ENCODE data around the gene SLC25A12. TPM values are rescaled to one million over a fixed set of nuclear protein-coding genes. Genes with fewer than 3 reads are reported as not detected.

SLC25A12 gene
- total RNA-seq, 1 donor from 2014 or later, result 9.7 TPM

- DNase-seq (ENCODE audit: low spot score), result no peak
- Mint-ChIP-seq H3K27me3 (ENCODE audit: unreplicated experiment) (no peaks in the 10 kb centered on the region), H3K4me1 (ENCODE audit: unreplicated experiment) (peaks cover 11% of the 10 kb centered on the region), H3K36me3 (ENCODE audit: low read depth, unreplicated experiment) (peaks cover 5% of the 10 kb centered on the region), H3K4me3 (ENCODE audit: unreplicated experiment) (no peak overlapping the region), H3K27ac (ENCODE audit: unreplicated experiment) (no peak overlapping the region), H3K9me3 (ENCODE audit: unreplicated experiment) (no peaks in the 10 kb centered on the region)
- TF ChIP-seq CTCF (IDR thresholded peaks at IDR 0.05; ENCODE audit: unreplicated experiment), result no peak
Observed at GRCh38 chr2:171847627-171848026, 46.4 kb downstream of the SLC25A12 start.

GRCh38 chr2:171846894-171847293, 47.1 kb downstream of the SLC25A12 start:
- Mint-ChIP-seq H3K27me3 (ENCODE audit: unreplicated experiment) (no peaks in the 10 kb centered on the region), H3K4me3 (ENCODE audit: unreplicated experiment) (no peak overlapping the region), H3K9me3 (ENCODE audit: unreplicated experiment) (no peaks in the 10 kb centered on the region), H3K4me1 (ENCODE audit: unreplicated experiment) (peaks cover 11% of the 10 kb centered on the region), H3K27ac (ENCODE audit: unreplicated experiment) (no peak overlapping the region), H3K36me3 (ENCODE audit: low read depth, unreplicated experiment) (peaks cover 5% of the 10 kb centered on the region)
- DNase-seq (ENCODE audit: low spot score), result no peak
- no peak for TF ChIP-seq CTCF (IDR thresholded peaks at IDR 0.05; ENCODE audit: unreplicated experiment)

GRCh38 chr2:171841996-171842395, 52.0 kb downstream of the SLC25A12 start:
- no peaks in the 10 kb centered on the region for H3K9me3 Mint-ChIP-seq (ENCODE audit: unreplicated experiment)
- no peak for TF ChIP-seq CTCF (IDR thresholded peaks at IDR 0.05; ENCODE audit: unreplicated experiment)
- H3K27me3 Mint-ChIP-seq (ENCODE audit: unreplicated experiment), result no peaks in the 10 kb centered on the region
- peaks cover 6% of the 10 kb centered on the region for H3K36me3 Mint-ChIP-seq (ENCODE audit: low read depth, unreplicated experiment)
- H3K4me3 Mint-ChIP-seq (ENCODE audit: unreplicated experiment), result no peak overlapping the region
- no peak for DNase-seq (ENCODE audit: low spot score)
- H3K4me1 Mint-ChIP-seq (ENCODE audit: unreplicated experiment), result peaks cover 6% of the 10 kb centered on the region
- H3K27ac Mint-ChIP-seq (ENCODE audit: unreplicated experiment), result no peak overlapping the region

GRCh38 chr2:171837736-171838135, 56.3 kb downstream of the SLC25A12 start:
- H3K4me3 Mint-ChIP-seq (ENCODE audit: unreplicated experiment), result no peak overlapping the region

More at GRCh38 chr2:171837736-171838135, 56.3 kb downstream of the SLC25A12 start:
- Mint-ChIP-seq H3K4me1 (ENCODE audit: unreplicated experiment) (peaks cover 9% of the 10 kb centered on the region), H3K27ac (ENCODE audit: unreplicated experiment) (no peak overlapping the region), H3K36me3 (ENCODE audit: low read depth, unreplicated experiment) (peaks cover 37% of the 10 kb centered on the region), H3K9me3 (ENCODE audit: unreplicated experiment) (peaks cover 8% of the 10 kb centered on the region), H3K27me3 (ENCODE audit: unreplicated experiment) (peaks cover 2% of the 10 kb centered on the region)
- TF ChIP-seq CTCF (IDR thresholded peaks at IDR 0.05; ENCODE audit: unreplicated experiment), result no peak
- no peak for DNase-seq (ENCODE audit: low spot score)
